IPS DF 4.7 (cell line): ENCODE measurements around the gene CES3.

Experiments used
- DNase-seq: peaks from one replicate; pipeline ENCODE4 v3.0.0-alpha.2; 2013; ENCODE audit warnings: low spot score; ENCODE audit errors: extremely low read depth

CES3 gene

GRCh38 chr16:66961065-66961744, at the start of gene CES3:
CES3 (plus strand) TSS chr16:66961266; CDS start chr16:66961308, 42 bp downstream.
- DNase-seq, result peak; percentile 87

- no peak for DNase-seq
Observed at GRCh38 chr16:66911801-66912200, 49.3 kb upstream of the CES3 start.

- no peak for DNase-seq
Observed at GRCh38 chr16:66913081-66913480, 48.0 kb upstream of the CES3 start.

- no peak for DNase-seq
Observed at GRCh38 chr16:66913711-66914110, 47.4 kb upstream of the CES3 start.

GRCh38 chr16:66914541-66914940, 46.5 kb upstream of the CES3 start:
- DNase-seq, result no peak

GRCh38 chr16:66915041-66915440, 46.0 kb upstream of the CES3 start:
- DNase-seq, result no peak

- no peak for DNase-seq
Observed at GRCh38 chr16:66916518-66916917, 44.5 kb upstream of the CES3 start.

- DNase-seq, result no peak
Observed at GRCh38 chr16:66917741-66918140, 43.3 kb upstream of the CES3 start.

GRCh38 chr16:66918355-66918754, 42.7 kb upstream of the CES3 start:
- DNase-seq, result no peak

- DNase-seq, result no peak
Observed at GRCh38 chr16:66918803-66919568, 42.1 kb upstream of the CES3 start, which contains the start of gene CDH16. CDH16 (minus strand) TSS chr16:66918885; CDS start chr16:66918065, 820 bp downstream.

GRCh38 chr16:66919569-66920298, 41.3 kb upstream of the CES3 start:
- no peak for DNase-seq

GRCh38 chr16:66920299-66920590, 40.8 kb upstream of the CES3 start:
- no peak for DNase-seq

- DNase-seq, result no peak
Observed at GRCh38 chr16:66920924-66921680, 40.0 kb upstream of the CES3 start.

- no peak for DNase-seq
Observed at GRCh38 chr16:66921729-66922450, 39.2 kb upstream of the CES3 start.

- no peak for DNase-seq
Observed at GRCh38 chr16:66923247-66923731, 37.8 kb upstream of the CES3 start.

- DNase-seq, result no peak
Observed at GRCh38 chr16:66923866-66924265, 37.2 kb upstream of the CES3 start.

GRCh38 chr16:66924527-66925321, 36.3 kb upstream of the CES3 start:
- DNase-seq, result no peak

GRCh38 chr16:66925322-66925840, 35.7 kb upstream of the CES3 start, which contains the start of gene RRAD:
RRAD (minus strand) TSS chr16:66925535; CDS start chr16:66925179, 356 bp downstream.
- DNase-seq, result no peak

- no peak for DNase-seq
Observed at GRCh38 chr16:66926171-66926947, 34.7 kb upstream of the CES3 start.
